KMS-11 (cell line): ENCODE measurements around the gene RAB40C.
A peak's percentile ranks its signal among the peaks of the same experiment; 100 is the strongest.

Experiments used
- H2AFZ ChIP-seq: fragments of 200-600 bp; sonication (generic); 2 replicates; pipeline ENCODE4 v1.6.1; 2016; ENCODE audit warnings: antibody characterized with exemption, mixed run types, low read depth
- H3K27ac ChIP-seq: fragments of 200-600 bp; sonication (generic); 2 replicates; pipeline ENCODE4 v1.6.1; 2016; ENCODE audit warnings: mild to moderate bottlenecking, mixed run types
- H3K27me3 ChIP-seq: fragments of 200-600 bp; sonication (generic); 2 replicates; pipeline ENCODE4 v1.6.1; 2017; ENCODE audit warnings: mild to moderate bottlenecking, low read depth, mixed run types, moderate library complexity; ENCODE audit not compliant: insufficient read depth
- H3K36me3 ChIP-seq: fragments of 200-600 bp; sonication (generic); 2 replicates; pipeline ENCODE4 v1.6.1; 2017; ENCODE audit warnings: mild to moderate bottlenecking, mixed run types; ENCODE audit not compliant: insufficient read depth
- H3K4me1 ChIP-seq: fragments of 200-600 bp; sonication (generic); 2 replicates; pipeline ENCODE4 v1.6.1; 2016; ENCODE audit warnings: mild to moderate bottlenecking, low read depth, mixed run types; ENCODE audit not compliant: poor library complexity, severe bottlenecking
- H3K4me2 ChIP-seq: fragments of 200-600 bp; sonication (generic); 2 replicates; pipeline ENCODE4 v1.7.0; 2016; ENCODE audit warnings: mild to moderate bottlenecking, mixed run types
- H3K4me3 ChIP-seq: fragments of 200-600 bp; sonication (generic); IDR thresholded peaks from 2 replicates; pipeline ENCODE4 v1.6.1; 2017; ENCODE audit warnings: low read depth, low read length, mixed read lengths; ENCODE audit not compliant: insufficient read depth
- H3K79me2 ChIP-seq: fragments of 200-600 bp; sonication (generic); 2 replicates; pipeline ENCODE4 v1.6.1; 2016; ENCODE audit warnings: low read depth, mixed run types; ENCODE audit not compliant: insufficient read depth
- H3K9ac ChIP-seq: fragments of 200-600 bp; sonication (generic); 2 replicates; pipeline ENCODE4 v1.6.1; 2016; ENCODE audit warnings: mild to moderate bottlenecking, mixed run types
- H4K20me1 ChIP-seq: fragments of 200-600 bp; sonication (generic); 2 replicates; pipeline ENCODE4 v1.6.1; 2016; ENCODE audit warnings: mild to moderate bottlenecking, mixed run types; ENCODE audit not compliant: insufficient read depth
- TF ChIP-seq, protein P1 (sequence below): fragments of 200-600 bp; sonication (generic); conservative IDR thresholded peaks from 2 replicates; pipeline ENCODE4 v1.6.1; 2017; ENCODE audit warnings: low read depth, mild to moderate bottlenecking, antibody characterized with exemption, low read length, moderate library complexity, mixed read lengths

The RAB40C gene

DNA sequence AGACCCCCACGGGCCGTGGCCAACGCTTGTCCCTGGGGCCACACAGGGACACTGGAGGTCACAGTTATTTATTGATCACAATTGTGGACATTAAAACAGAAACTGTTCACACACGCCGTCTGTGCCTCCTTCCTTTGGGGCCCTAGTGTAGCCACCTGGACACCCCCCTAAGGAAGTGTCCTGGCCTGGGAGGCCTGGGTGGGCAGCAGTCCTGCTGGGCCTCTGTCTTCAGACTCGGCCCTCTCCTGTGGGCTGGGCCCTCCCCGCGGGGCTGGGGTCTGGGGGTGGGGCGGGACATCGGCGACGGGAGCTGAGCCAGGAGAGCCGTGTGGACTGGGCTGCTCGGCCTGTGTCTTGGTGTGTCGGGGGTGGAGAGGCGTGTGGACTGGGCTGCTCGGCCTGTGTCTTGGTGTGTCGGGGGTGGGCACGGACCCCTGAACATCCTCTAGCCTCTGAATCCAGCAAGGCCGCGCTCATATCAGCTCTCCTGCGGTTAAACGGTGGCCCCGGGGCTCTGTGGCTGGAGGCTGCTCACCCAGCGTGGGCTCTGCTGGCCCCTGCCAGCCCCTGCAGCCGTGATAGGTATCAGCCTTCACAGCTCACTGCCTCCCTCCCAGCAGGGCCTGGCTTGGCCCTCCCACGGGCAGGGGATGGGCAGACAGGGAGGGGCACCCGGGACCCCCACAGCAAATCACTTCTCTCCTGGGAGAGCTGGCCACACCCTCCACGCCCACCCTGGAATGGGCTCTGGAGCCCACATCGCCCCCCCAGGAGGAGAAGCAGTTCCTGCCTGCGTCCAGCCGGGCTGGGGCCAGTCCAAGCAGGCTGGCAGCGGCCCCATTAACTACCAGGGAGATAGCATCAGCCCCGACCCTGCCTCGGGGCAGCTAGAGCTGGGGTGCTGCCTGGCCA, 24.2 kb upstream of the RAB40C start:
- Histone ChIP-seq H3K36me3 (no peaks in the 10 kb centered on the region), H3K4me1 (peaks cover 30% of the 10 kb centered on the region), H3K79me2 (peaks cover 7% of the 10 kb centered on the region; the same call in 1 of the 2 replicates), H3K4me3 (no peak overlapping the region), H3K27ac (no peak overlapping the region), H3K27me3 (peaks cover 13% of the 10 kb centered on the region; the same call in 1 of the 2 replicates), H3K9ac (no peak overlapping the region), H4K20me1 (no peaks in the 10 kb centered on the region), H2AFZ (no peak overlapping the region), H3K4me2 (peak overlapping the region; percentile 73; the same call in 1 of the 2 replicates)
- TF ChIP-seq, protein P1, sequence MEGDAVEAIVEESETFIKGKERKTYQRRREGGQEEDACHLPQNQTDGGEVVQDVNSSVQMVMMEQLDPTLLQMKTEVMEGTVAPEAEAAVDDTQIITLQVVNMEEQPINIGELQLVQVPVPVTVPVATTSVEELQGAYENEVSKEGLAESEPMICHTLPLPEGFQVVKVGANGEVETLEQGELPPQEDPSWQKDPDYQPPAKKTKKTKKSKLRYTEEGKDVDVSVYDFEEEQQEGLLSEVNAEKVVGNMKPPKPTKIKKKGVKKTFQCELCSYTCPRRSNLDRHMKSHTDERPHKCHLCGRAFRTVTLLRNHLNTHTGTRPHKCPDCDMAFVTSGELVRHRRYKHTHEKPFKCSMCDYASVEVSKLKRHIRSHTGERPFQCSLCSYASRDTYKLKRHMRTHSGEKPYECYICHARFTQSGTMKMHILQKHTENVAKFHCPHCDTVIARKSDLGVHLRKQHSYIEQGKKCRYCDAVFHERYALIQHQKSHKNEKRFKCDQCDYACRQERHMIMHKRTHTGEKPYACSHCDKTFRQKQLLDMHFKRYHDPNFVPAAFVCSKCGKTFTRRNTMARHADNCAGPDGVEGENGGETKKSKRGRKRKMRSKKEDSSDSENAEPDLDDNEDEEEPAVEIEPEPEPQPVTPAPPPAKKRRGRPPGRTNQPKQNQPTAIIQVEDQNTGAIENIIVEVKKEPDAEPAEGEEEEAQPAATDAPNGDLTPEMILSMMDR = no peak

DNA sequence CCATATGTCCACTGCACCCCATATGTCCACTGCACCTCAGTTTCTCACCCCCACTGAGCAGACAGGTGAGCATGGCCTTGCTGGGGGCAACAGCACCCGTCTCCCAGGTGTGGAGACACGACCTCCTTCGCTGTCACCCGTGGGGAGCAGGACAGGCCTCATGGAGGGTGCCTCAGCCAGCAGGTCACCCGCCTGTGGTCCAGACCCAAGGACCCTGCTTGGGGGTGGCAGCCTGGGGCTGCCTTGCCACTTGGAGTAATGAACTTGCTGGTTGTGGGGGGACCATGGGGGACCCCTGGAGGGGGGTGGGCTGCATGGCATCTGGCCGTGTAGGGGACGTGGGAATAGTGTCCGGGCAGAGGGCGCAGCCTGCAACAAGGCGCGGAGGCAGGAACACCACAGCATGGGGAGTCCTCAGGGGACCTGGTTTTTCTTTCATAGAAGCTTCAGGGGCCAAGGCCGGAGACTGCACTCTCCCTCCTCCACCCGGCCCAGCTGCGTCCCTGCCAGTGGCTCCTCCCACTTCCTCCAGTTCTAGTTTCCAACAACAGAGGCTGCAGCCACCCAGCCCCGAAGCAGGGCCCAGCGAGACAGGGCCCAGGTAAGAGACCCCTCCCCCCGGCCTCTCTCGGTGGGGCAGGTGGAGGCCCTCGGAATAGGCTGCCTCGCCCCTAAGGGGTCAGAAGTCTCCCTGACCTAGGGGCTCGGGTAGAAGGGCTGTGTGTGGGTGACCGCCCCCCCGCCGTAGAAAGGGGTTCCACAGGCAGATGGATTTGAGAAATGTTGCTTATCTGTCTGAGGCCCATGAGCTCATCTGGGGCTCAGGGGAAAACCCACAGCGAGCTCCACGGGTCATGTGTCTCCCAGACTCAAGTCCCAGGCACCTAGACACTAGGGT, 23.1 kb upstream of the RAB40C start, which contains the start of gene NHLRC4:
TSS of gene NHLRC4 (plus strand) at position 531 of the 898 bp plus-strand sequence. CDS start 1,043 bp downstream, outside the sequence.
- Histone ChIP-seq H2AFZ (peak within 1 kb of the TSS; percentile 44), H3K4me2 (peak within 1 kb of the TSS; percentile 73), H3K9ac (peak within 1 kb of the TSS; percentile 37; the same call in 1 of the 2 replicates)

DNA sequence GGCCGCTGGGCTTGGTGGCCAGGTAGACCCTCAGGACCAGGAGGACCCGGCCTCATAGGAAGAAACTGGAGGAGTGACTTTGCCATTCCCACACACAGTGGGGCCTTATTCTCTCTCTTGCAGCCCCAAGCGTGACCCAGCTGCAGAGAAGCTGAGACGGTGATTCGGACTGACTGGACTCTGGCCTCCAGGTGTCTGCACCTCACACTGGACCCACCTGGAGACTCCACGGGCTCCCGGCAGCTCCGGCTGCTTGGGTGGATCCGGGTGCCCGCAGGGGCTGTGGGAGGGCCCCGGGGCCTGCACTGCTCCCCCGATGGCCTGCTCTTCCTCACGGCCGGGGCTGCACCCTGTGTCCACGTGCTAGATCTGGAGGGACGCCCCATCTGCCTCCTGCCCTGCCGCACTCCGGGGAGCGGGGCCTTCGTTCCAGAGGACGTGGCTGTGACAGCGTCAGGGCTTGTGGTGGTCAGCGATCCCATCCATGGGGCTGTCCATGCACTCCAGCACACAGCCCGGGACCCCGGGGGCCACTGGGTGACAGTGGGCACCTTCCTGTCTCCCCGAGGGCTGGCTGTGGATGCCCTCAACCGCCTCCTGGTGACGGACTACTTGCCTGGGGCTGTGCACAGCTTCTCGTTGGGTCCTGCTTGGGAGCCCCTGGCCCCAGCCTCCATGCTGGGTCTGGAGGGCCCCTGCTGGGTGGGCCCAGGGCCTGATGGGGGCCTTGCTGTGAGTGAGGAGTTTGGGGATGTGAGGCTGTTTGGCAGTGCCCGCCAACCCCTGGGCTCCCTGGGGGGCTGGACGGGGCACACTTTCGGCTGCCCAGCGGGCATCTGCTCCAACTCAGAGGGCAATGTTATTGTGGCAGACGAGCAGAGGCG, 22.3 kb upstream of the RAB40C start:
- Histone ChIP-seq H3K9ac (peak overlapping the region; percentile 37; the same call in 1 of the 2 replicates), H3K27me3 (peaks cover 2% of the 10 kb centered on the region; the same call in 1 of the 2 replicates), H3K79me2 (peaks cover 9% of the 10 kb centered on the region; the same call in 1 of the 2 replicates), H4K20me1 (no peaks in the 10 kb centered on the region), H3K4me3 (no peak overlapping the region), H3K4me1 (peaks cover 30% of the 10 kb centered on the region), H2AFZ (peak overlapping the region; percentile 44; the same call in 1 of the 2 replicates), H3K4me2 (peak overlapping the region; percentile 73), H3K36me3 (no peaks in the 10 kb centered on the region), H3K27ac (peak overlapping the region; percentile 61)
- TF ChIP-seq, protein P1 = no peak

More for the DNA sequence above, 23.1 kb upstream of the RAB40C start, which contains the start of gene NHLRC4:
- peaks cover 9% of the 10 kb centered on the region; the same call in 1 of the 2 replicates for H3K79me2 ChIP-seq
- peak within 1 kb of the TSS; percentile 61 for H3K27ac ChIP-seq
- no peak within 1 kb of the TSS for H3K4me3 ChIP-seq
- peaks cover 6% of the 10 kb centered on the region; the same call in 1 of the 2 replicates for H3K27me3 ChIP-seq
- no peaks in the 10 kb centered on the region for H4K20me1 ChIP-seq
- no peaks in the 10 kb centered on the region for H3K36me3 ChIP-seq
- TF ChIP-seq, protein P1 = no peak
- peaks cover 30% of the 10 kb centered on the region for H3K4me1 ChIP-seq
